SJCRH30 (cell line): ENCODE results near the gene TRMT61A. TPM values are rescaled to one million over a fixed set of nuclear protein-coding genes. Genes with fewer than 3 reads are reported as not detected.

Source experiments
- DNase-seq, 2 experiments: peaks; one replicate each; pipeline ENCODE4 v3.0.0-alpha.2; 2015 to 2020
- H3K27ac ChIP-seq: fragments of 250-450 bp; sonication (Bioruptor Pico); 2 replicates; pipeline ENCODE4 v1.5.1; 2020; ENCODE audit warnings: mild to moderate bottlenecking, moderate library complexity
- H3K27me3 ChIP-seq: fragments of 250-450 bp; sonication (Bioruptor Pico); 2 replicates; pipeline ENCODE4 v1.5.1; 2020; ENCODE audit warnings: mild to moderate bottlenecking, moderate library complexity
- H3K36me3 ChIP-seq: fragments of 250-450 bp; sonication (Bioruptor Pico); 2 replicates; pipeline ENCODE4 v1.5.1; 2020; ENCODE audit warnings: mild to moderate bottlenecking, moderate library complexity
- H3K4me1 ChIP-seq: fragments of 250-450 bp; sonication (Bioruptor Pico); 2 replicates; pipeline ENCODE4 v1.5.1; 2020; ENCODE audit warnings: mild to moderate bottlenecking, moderate library complexity
- H3K4me3 ChIP-seq: fragments of 250-450 bp; sonication (Bioruptor Pico); 2 replicates; pipeline ENCODE4 v1.5.1; 2020; ENCODE audit warnings: mild to moderate bottlenecking, moderate library complexity
- H3K9me3 ChIP-seq: fragments of 250-450 bp; sonication (Bioruptor Pico); replicated peaks from 2 replicates; pipeline ENCODE4 v1.5.1; 2020; ENCODE audit warnings: mild to moderate bottlenecking, moderate library complexity
- total RNA-seq: library from RNA; depleted of rRNA; stranded (reverse); fragments of >200 nt; shearing (Covaris generic); gene quantifications from 2 replicates; pipeline ENCODE4 v1.2.3, GENCODE V29; 2014

Gene TRMT61A
- total RNA-seq, 1 experiment from 2014 or later = 18.7 TPM

DNA sequence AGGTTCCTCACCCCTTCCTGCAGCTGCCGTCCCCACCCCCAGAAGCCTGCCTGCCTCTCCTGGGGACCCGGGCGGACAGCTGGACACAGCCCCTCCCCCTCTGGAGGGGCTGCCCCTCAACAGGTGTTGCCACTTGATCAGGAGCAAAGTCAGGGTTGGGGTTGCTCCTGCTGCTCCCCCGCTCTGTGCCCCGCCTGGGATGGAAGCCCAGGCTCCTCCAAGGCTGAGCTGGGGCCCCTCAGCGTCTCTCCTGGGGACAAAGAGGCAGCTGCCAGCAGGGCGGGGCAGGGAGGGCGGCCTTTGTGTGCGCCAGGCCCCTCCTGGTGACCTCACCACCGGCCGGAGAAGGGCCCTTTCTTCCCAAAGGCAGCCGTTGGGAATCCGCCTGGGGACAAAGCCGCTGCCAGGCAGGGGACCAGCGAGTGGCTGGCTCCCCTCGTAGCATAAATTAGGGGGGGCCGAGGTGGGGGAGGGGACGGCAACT lies 13.7 kb downstream of the TRMT61A start:
- H3K4me1 ChIP-seq = peaks cover 48% of the 10 kb centered on the region

DNA sequence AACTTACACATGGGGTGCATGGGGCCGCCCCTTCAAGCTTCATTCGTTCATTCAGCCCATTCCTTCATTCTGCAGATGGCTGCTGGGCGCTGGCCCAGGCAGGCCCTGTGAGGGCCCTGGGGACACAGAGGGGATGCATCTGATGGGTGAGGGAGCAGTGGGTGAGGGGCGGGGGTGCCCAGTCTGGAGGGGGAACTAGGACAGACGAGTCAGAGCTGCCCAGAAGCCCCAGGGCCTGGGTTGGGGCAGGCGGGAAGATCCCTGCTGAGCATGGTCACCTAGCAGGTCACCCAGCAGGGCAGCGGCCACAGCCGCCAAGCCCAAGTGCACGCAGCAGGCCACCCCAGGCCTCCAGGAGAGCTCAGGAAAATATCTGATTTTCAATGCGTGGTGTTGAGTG lies 14.1 kb downstream of the TRMT61A start:
- H3K27ac ChIP-seq = peak overlapping the region; percentile 87
- DNase-seq = peak in 1 of 2 experiments; percentile 46
- peaks cover 47% of the 10 kb centered on the region for H3K4me1 ChIP-seq

More for the DNA sequence above, 13.7 kb downstream of the TRMT61A start:
- Histone ChIP-seq H3K9me3 (no peaks in the 10 kb centered on the region), H3K27ac (peak overlapping the region; percentile 87), H3K36me3 (no peaks in the 10 kb centered on the region), H3K4me3 (peak overlapping the region; percentile 7; the same call in 1 of the 2 replicates), H3K27me3 (no peaks in the 10 kb centered on the region)
- DNase-seq = peak; percentile 98 to 99

DNA sequence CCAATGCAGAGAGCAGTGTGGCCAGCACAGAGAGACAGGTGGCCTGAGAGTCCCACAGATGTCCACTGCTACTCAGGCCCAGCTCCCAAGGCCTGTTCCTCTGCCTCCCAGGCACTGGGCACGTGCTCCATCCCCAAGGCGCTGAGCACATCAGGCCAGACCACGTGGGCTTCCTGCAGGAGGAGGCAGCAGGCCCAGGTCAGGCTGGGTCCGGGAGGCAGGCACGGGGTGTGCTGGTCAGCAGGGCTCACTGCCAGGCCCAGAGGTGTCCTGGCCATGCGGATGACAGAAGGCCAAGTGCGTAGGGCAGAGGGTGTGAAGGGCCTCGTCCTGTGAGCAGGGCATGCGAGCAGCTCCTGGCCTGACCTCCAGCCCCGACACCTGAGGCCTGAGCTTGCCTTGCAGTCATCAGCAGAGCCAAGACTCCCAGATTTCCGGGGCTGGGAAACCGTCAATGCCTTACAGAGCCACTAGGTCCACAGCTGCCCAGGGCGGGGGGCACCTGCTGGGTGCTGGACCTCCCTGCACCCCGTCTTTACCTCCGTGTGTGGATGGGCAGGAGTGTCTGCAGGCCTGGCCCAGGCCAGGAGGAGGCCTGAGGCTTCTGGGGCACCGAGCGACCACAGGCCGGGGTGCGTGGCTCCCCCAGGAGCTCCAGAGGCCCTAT lies 14.9 kb downstream of the TRMT61A start:
- peak in 1 of 2 experiments; percentile 46 for DNase-seq
- peak overlapping the region; percentile 87 for H3K27ac ChIP-seq
- H3K4me1 ChIP-seq = peaks cover 47% of the 10 kb centered on the region
- H3K27me3 ChIP-seq = no peaks in the 10 kb centered on the region
- H3K36me3 ChIP-seq = no peaks in the 10 kb centered on the region
- H3K4me3 ChIP-seq = no peak overlapping the region
- no peaks in the 10 kb centered on the region for H3K9me3 ChIP-seq

More for the DNA sequence above, 14.1 kb downstream of the TRMT61A start:
- H3K9me3 ChIP-seq = no peaks in the 10 kb centered on the region
- H3K4me3 ChIP-seq = peak overlapping the region; percentile 7; the same call in 1 of the 2 replicates
- H3K27me3 ChIP-seq = no peaks in the 10 kb centered on the region
- H3K36me3 ChIP-seq = no peaks in the 10 kb centered on the region

DNA sequence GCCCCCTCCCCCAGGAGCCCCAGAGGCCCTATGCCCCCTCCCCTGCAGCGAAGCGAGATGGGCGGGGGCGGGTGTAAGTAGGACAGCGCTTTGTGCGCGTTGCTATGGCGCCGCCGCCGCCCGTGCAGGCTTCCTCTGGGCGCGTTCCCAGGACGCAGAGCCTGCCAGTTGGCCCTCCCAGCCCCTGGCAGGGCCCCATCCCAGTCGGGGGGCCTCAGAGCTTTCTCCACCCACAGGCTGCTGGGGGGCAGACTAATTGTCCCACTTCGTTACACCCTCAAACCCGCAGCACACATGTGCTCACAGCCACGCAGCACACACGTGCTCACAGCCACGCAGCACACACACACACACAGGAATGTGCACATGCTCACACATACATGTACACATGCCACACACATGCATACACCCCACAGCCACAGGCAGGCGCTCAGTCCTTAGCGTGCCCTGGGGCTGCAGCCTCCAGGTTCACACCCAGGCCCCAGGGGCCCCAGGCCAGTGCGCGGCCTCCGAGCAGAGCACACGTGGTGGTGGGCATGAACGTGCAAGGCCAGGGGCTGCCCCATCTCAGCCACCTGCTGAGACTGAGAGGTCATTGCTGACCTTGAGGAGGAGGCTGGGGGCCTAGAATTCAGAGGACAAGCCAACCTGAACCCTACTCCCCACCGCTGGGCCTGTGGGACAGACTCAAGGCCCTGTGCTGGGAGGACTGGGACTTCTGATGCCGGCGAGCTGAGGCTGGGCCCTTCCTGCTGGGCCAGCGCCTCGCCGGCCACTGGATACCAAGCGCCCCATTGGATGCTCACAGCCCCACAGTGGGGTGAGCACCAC lies 15.6 kb downstream of the TRMT61A start:
- H3K27me3 ChIP-seq = no peaks in the 10 kb centered on the region
- no peaks in the 10 kb centered on the region for H3K36me3 ChIP-seq
- H3K27ac ChIP-seq = no peak overlapping the region
- no peak for DNase-seq
- peaks cover 53% of the 10 kb centered on the region for H3K4me1 ChIP-seq
- no peak overlapping the region for H3K4me3 ChIP-seq
- H3K9me3 ChIP-seq = no peaks in the 10 kb centered on the region

DNA sequence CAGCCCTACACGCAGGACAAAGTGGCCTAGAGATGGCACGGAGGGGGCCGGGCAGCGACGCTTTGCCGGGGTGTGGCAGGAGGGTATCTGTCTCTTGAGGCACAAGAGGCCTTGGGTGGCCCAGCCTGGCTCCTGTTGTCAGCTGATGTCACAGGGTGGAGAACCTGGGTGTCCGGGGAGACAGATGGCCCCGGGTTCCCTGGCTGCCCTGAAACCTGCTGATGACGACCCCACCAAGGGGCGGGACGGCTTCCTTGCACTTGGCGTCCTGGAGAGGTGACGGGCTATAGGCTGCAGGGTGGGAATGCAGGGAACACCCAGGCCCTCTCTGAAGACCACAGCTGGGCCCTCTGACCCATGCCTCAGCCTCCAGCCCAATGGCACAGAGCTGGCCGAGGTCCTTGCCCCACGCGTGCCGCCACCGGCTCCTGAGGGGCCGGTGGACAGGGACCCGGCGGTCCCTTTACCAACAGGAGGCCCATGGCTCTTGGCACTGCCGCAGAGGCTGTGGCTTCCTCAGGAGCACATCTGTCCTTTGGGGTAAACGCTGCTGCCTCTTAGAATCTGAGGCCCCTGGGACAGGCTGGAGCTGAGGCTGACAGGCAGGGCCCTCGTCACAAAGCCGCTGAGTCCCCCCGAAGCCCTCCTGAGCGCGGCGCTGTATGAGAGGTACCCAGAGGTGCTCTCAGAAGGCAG lies 16.4 kb downstream of the TRMT61A start:
- Histone ChIP-seq H3K4me3 (no peak overlapping the region), H3K9me3 (no peaks in the 10 kb centered on the region), H3K27me3 (no peaks in the 10 kb centered on the region), H3K36me3 (no peaks in the 10 kb centered on the region), H3K27ac (no peak overlapping the region), H3K4me1 (peaks cover 56% of the 10 kb centered on the region)
- DNase-seq = no peak

DNA sequence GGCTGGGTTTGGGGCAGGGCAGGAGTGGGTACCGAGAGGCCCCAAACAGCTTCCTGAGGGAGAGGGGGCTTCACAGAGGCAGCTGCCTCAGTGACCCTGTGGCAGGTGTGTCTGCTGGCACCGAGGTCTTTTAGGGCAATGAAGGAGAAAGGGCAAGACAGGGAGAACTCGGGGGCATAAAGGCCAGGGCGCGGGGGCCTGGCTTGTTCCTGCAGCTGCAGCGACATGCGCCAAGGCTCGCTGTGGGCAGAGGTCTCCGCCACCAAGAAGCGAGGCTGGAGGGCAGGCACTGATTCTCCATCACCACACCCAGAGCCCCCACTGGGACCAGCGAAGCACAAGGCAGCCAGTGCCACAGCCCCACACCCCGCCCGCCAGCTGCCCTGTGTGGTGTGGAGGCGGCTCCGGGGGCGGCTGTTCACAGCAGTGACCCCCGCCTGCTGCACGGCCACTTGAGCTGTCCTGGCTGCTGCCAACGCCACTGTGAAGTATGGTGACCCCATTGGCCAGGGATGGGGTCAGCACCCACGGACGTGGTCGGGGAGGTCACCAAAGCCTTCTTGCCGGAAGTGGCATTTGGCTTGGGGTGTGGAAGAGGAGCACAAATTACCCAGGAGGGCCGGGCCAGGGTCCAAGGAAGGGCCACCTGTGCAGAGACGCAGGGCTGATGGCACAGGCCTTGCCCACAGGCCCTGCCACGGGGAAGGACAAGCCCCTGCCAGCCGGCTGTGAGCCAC lies 17.1 kb downstream of the TRMT61A start:
- H3K4me3 ChIP-seq = no peak overlapping the region
- H3K36me3 ChIP-seq = no peaks in the 10 kb centered on the region
- H3K9me3 ChIP-seq = no peaks in the 10 kb centered on the region
- no peaks in the 10 kb centered on the region for H3K27me3 ChIP-seq
- H3K4me1 ChIP-seq = peaks cover 55% of the 10 kb centered on the region
- DNase-seq = no peak
- no peak overlapping the region for H3K27ac ChIP-seq

DNA sequence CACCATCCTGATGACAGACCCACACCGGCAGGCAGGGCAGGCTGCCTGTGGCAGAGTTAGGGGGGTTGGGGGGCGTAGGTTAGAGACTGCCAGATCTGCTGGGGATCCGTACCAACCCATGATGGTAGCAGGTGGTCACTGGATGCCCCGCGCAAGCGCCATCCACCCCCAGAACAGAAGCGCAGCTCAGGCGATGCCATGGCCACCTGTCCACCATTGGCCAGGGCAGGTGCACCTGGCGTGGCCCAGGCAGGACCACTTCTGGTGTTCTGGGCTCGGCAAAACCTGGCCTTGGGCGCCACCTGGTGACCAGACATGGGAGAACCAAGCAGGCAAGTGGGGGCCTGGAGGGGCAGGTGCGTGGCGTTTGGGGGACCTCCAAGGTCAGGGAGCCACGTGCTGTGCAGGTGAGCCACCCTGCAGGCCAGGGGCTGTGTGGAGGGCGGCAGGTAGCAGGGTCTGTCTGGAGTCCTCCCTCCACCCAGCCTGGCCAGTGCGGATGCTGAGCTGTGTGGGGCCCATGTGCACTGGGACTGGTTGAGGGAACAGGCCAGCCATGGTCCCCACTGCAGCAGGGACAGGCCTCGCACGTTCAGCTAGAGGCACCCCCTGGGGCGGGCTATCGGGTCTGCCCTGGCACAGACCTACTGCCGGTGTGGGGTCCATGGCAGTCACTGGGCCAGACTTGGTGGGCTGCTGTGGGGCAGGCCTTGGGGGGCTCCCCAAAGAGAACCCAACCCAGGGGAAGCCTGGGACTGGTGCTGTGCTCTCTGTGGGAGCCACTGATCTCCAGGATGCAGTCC lies 17.9 kb downstream of the TRMT61A start:
- Histone ChIP-seq H3K27ac (no peak overlapping the region), H3K27me3 (no peaks in the 10 kb centered on the region), H3K4me1 (peaks cover 47% of the 10 kb centered on the region), H3K4me3 (no peak overlapping the region), H3K36me3 (no peaks in the 10 kb centered on the region), H3K9me3 (no peaks in the 10 kb centered on the region)
- DNase-seq = peak; percentile 68 to 82

DNA sequence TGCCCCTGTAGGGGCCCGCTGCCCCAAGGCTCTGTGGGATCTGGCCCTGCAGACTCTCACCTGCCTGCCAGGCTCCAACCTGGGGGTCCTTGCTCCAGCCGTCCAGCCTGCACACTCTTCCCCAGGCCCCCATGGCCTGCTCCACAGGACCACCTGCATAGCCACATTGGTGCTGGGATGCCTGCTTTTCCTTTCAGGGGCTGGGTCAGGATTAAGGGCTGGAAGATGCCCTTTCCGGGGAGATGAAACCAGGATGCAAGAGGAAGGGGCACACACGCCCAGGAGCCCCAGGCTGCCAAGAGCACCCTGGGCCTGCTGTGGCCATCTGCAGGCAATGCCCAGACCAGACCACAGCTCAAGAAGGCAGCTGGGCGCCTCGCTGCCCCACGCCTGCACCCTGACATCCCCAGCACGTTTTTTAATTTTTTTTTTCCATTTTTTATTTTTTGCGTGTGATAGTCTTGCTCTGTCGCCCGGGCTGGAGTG lies 18.5 kb downstream of the TRMT61A start:
- H3K4me1 ChIP-seq = peaks cover 41% of the 10 kb centered on the region

DNA sequence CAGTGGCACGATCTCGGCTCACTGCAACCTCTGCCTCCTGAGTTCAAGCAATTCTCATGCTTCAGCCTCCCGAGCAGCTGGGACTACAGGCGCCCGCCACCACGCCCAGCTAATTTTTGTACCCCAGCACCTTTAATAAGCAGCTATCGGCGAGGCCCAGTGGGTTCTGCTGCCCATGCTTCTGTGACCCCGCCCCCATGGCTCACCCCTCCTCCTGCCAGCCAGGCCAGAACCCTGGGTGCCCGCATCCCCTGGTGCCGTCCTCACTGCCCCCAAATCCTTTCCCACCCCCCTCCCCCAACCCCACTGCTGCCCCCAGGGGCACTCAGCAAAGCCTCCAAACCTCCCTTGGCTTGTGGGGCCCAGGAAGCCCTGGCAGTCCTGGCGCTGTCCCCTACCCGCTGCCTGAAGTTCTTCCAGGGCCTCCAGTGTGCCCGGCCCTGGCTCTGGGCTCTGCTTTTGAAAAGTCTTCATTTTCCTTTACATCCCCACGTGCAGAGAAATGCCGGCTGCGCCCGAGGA lies 19.0 kb downstream of the TRMT61A start:
- no peak for DNase-seq
- H3K9me3 ChIP-seq = no peaks in the 10 kb centered on the region
- no peak overlapping the region for H3K27ac ChIP-seq
- no peaks in the 10 kb centered on the region for H3K27me3 ChIP-seq
- H3K4me1 ChIP-seq = peaks cover 39% of the 10 kb centered on the region
- H3K36me3 ChIP-seq = no peaks in the 10 kb centered on the region
- H3K4me3 ChIP-seq = no peak overlapping the region

More for the DNA sequence above, 18.5 kb downstream of the TRMT61A start:
- Histone ChIP-seq H3K9me3 (no peaks in the 10 kb centered on the region), H3K4me3 (no peak overlapping the region), H3K36me3 (no peaks in the 10 kb centered on the region), H3K27me3 (no peaks in the 10 kb centered on the region), H3K27ac (no peak overlapping the region)
- no peak for DNase-seq

DNA sequence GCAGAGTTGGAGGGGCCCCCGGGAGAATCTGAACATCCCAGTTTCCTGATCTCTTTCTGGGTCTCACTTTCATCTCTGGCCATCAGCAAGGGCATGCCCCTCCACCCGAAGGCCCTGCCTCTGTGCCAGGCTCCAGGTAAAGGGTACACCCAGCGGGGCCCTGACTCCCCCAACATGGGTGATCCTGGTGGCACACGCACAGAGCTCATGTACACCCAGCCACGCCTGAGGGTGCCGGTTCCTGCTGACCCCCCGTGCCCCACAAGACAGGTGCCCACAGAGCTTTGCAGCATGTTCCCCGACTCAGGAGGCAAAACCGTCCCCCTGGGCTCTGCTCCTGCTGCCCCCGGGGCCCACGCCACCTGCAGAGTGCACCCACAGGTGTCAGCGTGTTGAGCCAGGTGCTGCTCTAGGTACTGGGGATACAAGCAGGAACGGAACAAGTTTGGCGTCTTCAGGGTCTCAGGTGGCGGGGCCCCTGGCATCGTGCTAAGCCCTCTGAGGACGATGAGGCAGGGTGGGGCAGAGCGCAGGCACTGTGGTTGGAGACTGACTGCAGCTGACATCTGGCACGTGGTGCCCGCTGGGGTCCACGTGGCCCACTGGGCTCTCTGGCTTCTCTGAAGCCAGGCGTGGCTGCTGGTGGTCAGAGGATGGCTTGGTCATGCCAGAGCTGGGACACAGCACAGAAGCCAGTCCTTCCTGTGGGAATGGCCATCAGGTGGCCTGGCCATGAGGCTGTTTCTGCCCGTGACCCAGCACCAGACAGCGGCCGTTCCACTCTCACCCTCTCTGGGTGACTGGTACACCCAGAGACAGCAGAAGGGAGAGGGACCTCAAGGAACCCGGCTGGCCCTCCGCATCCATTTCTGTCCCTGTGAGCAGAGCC lies 19.7 kb downstream of the TRMT61A start:
- H3K27me3 ChIP-seq = no peaks in the 10 kb centered on the region
- DNase-seq = no peak
- H3K4me3 ChIP-seq = no peak overlapping the region
- no peaks in the 10 kb centered on the region for H3K36me3 ChIP-seq
- no peaks in the 10 kb centered on the region for H3K9me3 ChIP-seq
- H3K27ac ChIP-seq = no peak overlapping the region
- H3K4me1 ChIP-seq = peaks cover 32% of the 10 kb centered on the region

DNA sequence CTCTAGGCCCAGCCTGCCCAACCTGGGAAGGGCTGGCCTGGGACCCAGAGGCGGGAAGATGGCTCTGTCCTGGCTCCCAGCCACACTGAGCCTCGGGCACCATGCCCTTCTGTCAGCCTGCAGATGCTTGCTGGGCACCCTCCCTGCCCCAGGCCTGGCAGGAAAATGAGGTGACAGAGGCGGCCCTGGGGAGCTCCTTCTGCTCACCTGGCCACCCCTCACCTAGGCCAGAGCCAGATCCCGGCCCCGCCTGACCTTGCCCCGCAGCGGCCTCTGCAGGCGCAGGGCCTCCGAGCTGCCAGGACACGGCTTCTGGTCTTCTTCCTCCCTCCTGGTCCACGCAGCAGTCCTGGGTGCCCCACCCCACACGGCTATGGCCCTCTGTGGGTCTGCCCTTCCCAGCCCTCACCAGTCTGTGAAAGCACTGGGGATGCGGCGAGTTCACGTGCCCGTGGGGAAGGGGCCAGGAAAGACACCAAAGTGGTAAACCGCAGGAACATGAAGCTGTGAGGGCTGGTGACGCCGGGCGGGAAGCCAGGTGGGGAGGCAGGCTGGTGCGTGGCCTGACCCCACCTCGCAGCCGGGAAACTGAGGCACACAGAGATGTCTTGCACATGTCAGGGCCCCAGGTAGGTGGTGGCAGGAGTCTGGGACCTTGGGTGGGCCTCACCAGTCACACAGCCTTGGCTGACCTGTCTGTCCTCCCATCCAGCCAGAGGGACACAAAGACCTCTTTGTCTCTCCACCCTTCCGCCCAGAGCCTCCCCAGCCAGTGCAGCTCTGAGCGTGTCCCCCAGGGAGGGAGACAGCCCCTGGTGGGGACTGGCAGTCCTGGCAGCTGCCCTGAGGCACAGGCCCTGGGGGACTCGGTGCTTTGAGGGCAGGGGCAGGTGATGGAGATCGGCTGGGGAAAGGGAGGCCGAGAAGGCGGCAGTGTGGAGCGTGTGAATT lies 20.6 kb downstream of the TRMT61A start:
- Histone ChIP-seq H3K36me3 (no peaks in the 10 kb centered on the region), H3K9me3 (no peaks in the 10 kb centered on the region), H3K4me1 (peaks cover 23% of the 10 kb centered on the region), H3K27me3 (no peaks in the 10 kb centered on the region), H3K4me3 (no peak overlapping the region), H3K27ac (peak overlapping the region; percentile 36)
- peak; percentile 92 to 93 for DNase-seq
